Measurements from ENCODE around the gene ITSN1.

DNA sequence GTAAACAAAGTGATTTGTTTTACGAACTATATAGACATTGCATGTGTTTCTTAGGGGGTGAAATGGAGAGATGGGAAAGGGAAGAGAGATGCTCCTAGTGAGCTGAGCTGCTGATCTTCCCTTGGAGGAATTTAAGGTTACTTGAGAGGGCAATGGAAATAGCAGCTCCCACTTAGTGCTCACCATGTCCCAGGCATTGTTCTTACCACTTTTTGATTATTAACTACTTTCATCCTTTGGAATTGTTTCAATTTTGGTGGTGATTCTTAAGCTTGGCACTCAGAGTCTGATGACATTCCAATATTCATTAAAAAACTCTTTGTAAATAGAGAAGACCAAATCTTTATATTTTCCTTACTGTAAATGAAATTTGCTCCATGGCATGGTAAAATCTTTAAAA, 124.9 kb downstream of the ITSN1 start:
- TF ChIP-seq POLR2A (IDR thresholded peaks at IDR 0.05): no peak
- TF ChIP-seq, protein P1, sequence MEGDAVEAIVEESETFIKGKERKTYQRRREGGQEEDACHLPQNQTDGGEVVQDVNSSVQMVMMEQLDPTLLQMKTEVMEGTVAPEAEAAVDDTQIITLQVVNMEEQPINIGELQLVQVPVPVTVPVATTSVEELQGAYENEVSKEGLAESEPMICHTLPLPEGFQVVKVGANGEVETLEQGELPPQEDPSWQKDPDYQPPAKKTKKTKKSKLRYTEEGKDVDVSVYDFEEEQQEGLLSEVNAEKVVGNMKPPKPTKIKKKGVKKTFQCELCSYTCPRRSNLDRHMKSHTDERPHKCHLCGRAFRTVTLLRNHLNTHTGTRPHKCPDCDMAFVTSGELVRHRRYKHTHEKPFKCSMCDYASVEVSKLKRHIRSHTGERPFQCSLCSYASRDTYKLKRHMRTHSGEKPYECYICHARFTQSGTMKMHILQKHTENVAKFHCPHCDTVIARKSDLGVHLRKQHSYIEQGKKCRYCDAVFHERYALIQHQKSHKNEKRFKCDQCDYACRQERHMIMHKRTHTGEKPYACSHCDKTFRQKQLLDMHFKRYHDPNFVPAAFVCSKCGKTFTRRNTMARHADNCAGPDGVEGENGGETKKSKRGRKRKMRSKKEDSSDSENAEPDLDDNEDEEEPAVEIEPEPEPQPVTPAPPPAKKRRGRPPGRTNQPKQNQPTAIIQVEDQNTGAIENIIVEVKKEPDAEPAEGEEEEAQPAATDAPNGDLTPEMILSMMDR (IDR thresholded peaks at IDR 0.05): no peak

All from thyroid gland (tissue), 4 donors.